Measurements from ENCODE around the gene COL23A1.
A peak's percentile ranks its signal among the peaks of the same experiment; 100 is the strongest.

COL23A1 gene

DNA sequence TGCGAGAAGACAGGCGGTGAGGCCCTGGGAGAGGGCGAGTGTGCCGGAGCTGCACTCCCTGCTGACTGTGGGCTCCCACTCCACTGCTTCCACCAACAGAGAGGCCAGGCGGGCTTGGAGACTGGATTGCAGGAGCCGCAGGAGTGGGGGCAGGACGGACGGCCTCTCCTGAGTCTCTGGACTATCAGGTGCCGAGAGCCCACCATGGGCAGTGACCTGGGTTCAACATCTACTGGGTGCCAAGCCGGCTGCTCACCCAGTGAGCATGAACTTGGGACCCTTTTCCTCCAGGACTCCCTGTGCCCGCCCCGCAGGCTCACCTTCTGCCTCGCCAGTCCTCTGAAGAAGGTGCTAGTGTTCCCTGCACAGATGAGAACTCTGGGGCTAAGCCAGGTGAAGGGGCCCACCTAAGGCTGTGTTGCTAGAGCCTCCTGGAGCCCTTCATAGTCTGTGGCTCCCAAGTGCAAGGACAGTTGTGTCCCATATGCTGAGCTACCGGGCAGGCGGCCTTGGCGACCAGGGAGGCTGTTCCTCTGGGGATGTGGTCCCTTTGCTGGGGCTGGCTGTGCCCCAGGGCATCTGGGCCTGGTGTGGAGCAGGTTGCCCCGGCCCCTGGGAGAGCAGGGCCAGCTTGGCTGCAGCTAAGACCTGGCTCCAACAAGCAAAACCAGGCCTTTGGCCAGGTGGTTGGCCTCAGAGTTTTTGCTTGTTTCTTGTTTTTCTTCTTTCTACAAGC is 279.9 kb downstream of the COL23A1 start:
- TF ChIP-seq CTCF (IDR thresholded peaks at IDR 0.05): no peak
- no peaks in the 10 kb centered on the region for H3K27me3 Mint-ChIP-seq (ENCODE audit: low read depth, poor library complexity)
- H3K27ac Mint-ChIP-seq: no peak overlapping the region
- DNase-seq: no peak
- no peaks in the 10 kb centered on the region for H3K9me3 Mint-ChIP-seq
- H3K36me3 Mint-ChIP-seq (ENCODE audit: low read depth): peaks cover 4% of the 10 kb centered on the region
- no peak overlapping the region for H3K4me3 Mint-ChIP-seq
- H3K4me1 Mint-ChIP-seq: peaks cover 77% of the 10 kb centered on the region

- DNase-seq: no peak
- Mint-ChIP-seq H3K4me3 (no peak overlapping the region), H3K27ac (no peak overlapping the region), H3K36me3 (ENCODE audit: low read depth) (peaks cover 5% of the 10 kb centered on the region), H3K27me3 (ENCODE audit: low read depth, poor library complexity) (no peaks in the 10 kb centered on the region), H3K4me1 (peaks cover 85% of the 10 kb centered on the region), H3K9me3 (no peaks in the 10 kb centered on the region)
- no peak for TF ChIP-seq CTCF (IDR thresholded peaks at IDR 0.05)
Observed at GRCh38 chr5:178309271-178310013, 280.8 kb downstream of the COL23A1 start.

GRCh38 chr5:178308541-178309092 is 281.6 kb downstream of the COL23A1 start:
- Mint-ChIP-seq H3K4me1 (peaks cover 81% of the 10 kb centered on the region), H3K27me3 (ENCODE audit: low read depth, poor library complexity) (no peaks in the 10 kb centered on the region), H3K9me3 (no peaks in the 10 kb centered on the region), H3K27ac (no peak overlapping the region), H3K4me3 (no peak overlapping the region), H3K36me3 (ENCODE audit: low read depth) (peaks cover 6% of the 10 kb centered on the region)
- TF ChIP-seq CTCF (IDR thresholded peaks at IDR 0.05): no peak
- DNase-seq: no peak

DNA sequence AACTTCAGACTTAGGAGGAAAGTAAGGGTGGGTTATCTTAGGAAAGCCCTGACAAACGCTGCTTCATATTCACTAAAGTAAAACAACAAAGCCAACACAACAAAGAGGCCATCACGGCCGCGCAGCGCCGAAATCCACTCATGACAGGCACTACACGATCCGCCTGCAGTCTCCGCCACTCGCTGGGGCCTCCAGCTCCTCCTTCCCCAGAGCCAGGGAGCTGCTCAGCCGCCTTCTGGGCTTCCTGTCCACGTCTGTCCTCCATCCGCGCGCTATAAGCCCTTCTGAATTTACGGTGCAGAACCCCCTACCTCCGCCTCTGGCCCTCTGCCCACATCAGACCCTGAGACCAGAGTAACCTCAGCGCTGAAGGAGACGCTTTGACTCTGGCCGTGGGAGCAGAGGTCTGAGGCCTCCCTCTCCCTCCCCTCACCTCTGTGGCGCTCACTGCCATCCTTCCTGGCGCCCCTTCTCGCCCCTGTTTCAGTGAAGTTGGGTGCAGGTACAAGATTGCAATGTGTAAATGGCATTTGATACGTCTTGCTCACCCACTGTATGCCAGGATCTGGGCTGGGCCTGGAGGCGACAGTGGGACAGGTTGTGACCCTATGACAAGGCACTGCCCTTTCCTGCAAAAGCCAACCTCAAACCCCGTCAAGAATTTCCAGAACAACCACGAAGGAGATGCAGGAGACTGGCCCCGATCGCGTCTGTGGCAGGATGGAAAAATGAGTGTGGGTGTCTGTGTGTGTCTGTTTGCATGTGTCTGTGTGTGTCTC is 282.7 kb downstream of the COL23A1 start:
- Mint-ChIP-seq H3K9me3 (peaks cover 8% of the 10 kb centered on the region), H3K36me3 (ENCODE audit: low read depth) (peaks cover 14% of the 10 kb centered on the region), H3K4me3 (peak overlapping the region; percentile 42), H3K4me1 (peaks cover 80% of the 10 kb centered on the region), H3K27me3 (ENCODE audit: low read depth, poor library complexity) (no peaks in the 10 kb centered on the region), H3K27ac (peak overlapping the region; percentile 78)
- no peak for TF ChIP-seq CTCF (IDR thresholded peaks at IDR 0.05)
- DNase-seq: no peak

DNA sequence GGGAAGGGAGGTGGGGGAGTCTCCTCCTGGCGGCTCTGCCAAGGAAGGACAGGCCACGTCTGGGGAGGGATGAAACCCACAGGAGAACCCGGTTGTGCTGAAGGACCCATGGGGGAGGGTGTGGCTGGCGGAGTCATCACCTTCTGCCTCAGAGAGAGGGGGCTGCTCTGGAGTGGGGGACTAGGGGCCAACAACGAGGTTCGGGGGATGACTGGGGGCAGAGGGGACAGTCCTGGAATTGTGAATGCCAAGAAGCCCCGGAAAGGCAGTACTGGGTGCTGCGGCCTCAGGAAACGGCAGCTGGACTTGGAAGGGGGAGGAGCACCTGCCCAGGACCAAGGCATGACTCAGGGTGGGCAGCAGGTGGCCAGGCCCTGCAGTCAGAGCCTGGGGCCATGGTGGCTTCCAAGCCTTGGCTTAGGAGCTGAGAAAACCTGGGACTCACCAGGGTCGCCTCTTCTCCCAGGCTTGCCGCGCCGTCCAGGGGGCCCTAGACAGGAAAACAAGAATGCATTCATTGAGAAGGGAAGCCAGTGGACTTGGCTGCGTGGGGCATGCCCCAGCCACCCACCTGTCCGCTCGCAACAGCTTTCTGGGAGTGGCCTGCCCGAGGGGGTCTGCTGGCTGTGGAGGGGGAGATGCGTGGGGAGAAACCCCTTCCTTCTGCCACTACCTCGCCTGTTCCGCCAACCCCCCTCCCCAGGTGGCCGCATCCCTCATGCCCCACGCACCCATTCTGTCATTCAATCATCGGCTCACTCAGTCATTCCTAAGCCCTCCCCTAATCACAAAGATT is 283.6 kb downstream of the COL23A1 start:
- Mint-ChIP-seq H3K36me3 (ENCODE audit: low read depth) (peaks cover 17% of the 10 kb centered on the region), H3K27me3 (ENCODE audit: low read depth, poor library complexity) (no peaks in the 10 kb centered on the region), H3K27ac (peak overlapping the region; percentile 78), H3K4me3 (no peak overlapping the region), H3K9me3 (peaks cover 11% of the 10 kb centered on the region), H3K4me1 (peaks cover 78% of the 10 kb centered on the region)
- no peak for DNase-seq
- no peak for TF ChIP-seq CTCF (IDR thresholded peaks at IDR 0.05)

Measured in nephron progenitor cell (in vitro differentiated cells).